ENCODE measurements around the gene MYO1F.
"Not testable (repeated sequence)": the region's sequence is repeated elsewhere in the genome, so short reads cannot be mapped to it uniquely, and the experiment has no call there.

Gene MYO1F

DNA sequence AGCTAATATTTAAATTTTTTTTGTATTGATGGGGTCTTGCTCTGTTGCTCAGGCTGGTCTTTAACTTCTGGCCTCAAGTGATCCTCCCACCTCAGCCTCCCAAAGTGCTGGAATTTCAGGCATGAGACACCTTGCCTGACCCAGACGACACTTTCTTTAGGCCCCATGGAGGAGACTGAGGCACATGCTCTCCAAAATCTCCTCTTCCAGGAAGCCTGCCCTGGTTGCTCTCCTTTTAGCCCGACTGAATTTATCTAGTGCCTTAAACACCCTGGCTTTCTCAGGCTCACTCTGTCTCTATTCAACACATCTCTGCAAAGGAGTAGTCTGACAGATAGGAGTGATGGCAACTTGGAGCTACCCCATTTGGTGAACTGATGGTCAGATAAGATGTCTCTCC, 18.9 kb downstream of the MYO1F start:
- Histone ChIP-seq H3K27me3 (ENCODE audit: control insufficient read depth in 3 of 3, insufficient read depth in 3 of 3, low read depth in 1 of 3, low read length in 3 of 3) (no peaks in the 10 kb centered on the region), H3K27ac (replicated peaks; ENCODE audit: low read length) (no peak overlapping the region), H2BK12ac (ENCODE audit: low read length) (no peak overlapping the region), H3K79me1 (ENCODE audit: low read depth, low read length) (peaks cover 2% of the 10 kb centered on the region), H3K4ac (ENCODE audit: low read length) (no peak overlapping the region), H3K18ac (ENCODE audit: low read length) (no peak overlapping the region), H3K23ac (ENCODE audit: low read depth, low read length, poor library complexity) (no peak overlapping the region), H2BK5ac (ENCODE audit: low read length) (no peak overlapping the region), H4K91ac (ENCODE audit: low read depth, low read length, poor library complexity) (no peak overlapping the region), H3K14ac (ENCODE audit: low read length) (no peak overlapping the region), H3K4me1 (ENCODE audit: control insufficient read depth in 2 of 2, insufficient read depth in 1 of 2, low read depth in 1 of 2, low read length in 2 of 2) (peaks cover 3 to 5% of the 10 kb centered on the region in 2 donors), H3K9ac (ENCODE audit: low read depth, low read length, poor library complexity) (no peak overlapping the region), H4K8ac (ENCODE audit: low read depth, low read length) (no peak overlapping the region), H3K36me3 (replicated peaks in 1 of 2; ENCODE audit: control insufficient read depth in 2 of 2, insufficient read depth in 2 of 2, low read length in 2 of 2) (no peaks in the 10 kb centered on the region), H3K4me2 (ENCODE audit: insufficient read depth, low read length, poor library complexity, severe bottlenecking) (no peak overlapping the region), H2AK5ac (ENCODE audit: low read depth, low read length) (no peak overlapping the region), H3K9me3 (replicated peaks in 1 of 2; ENCODE audit: control insufficient read depth in 2 of 2, insufficient read depth in 1 of 2, low read depth in 1 of 2, low read length in 2 of 2) (no peaks in the 10 kb centered on the region), H2BK15ac (ENCODE audit: low read length) (no peak overlapping the region), H3K4me3 (ENCODE audit: low read length in 2 of 2) (no peak overlapping the region), H2AFZ (ENCODE audit: low read length) (no peak overlapping the region), H2BK120ac (ENCODE audit: low read depth, low read length) (no peak overlapping the region)
- WGBS, 2 donors (ENCODE audit: extremely low coverage in 2 of 2, insufficient read length in 2 of 2, insufficient replicate concordance in 1 of 2) = no CpG with 5 or more reads among the region's 2 CpGs
- DNase-seq (ENCODE audit: low spot score) = no peak

GRCh38 chr19:8557642-8558238, 19.5 kb downstream of the MYO1F start:
- Histone ChIP-seq H2BK5ac (ENCODE audit: low read length) (no peak overlapping the region), H2AFZ (ENCODE audit: low read length) (no peak overlapping the region), H3K18ac (ENCODE audit: low read length) (no peak overlapping the region), H4K91ac (ENCODE audit: low read depth, low read length, poor library complexity) (no peak overlapping the region), H4K8ac (ENCODE audit: low read depth, low read length) (no peak overlapping the region), H2BK120ac (ENCODE audit: low read depth, low read length) (no peak overlapping the region), H3K23ac (ENCODE audit: low read depth, low read length, poor library complexity) (no peak overlapping the region), H3K14ac (ENCODE audit: low read length) (peak overlapping the region; percentile 82), H3K4me3 (ENCODE audit: low read length in 2 of 2) (no peak overlapping the region), H3K9ac (ENCODE audit: low read depth, low read length, poor library complexity) (peak overlapping the region; percentile 60), H2BK15ac (ENCODE audit: low read length) (peak overlapping the region; percentile 75), H3K27ac (replicated peaks; ENCODE audit: low read length) (no peak overlapping the region), H3K9me3 (replicated peaks in 1 of 2; ENCODE audit: control insufficient read depth in 2 of 2, insufficient read depth in 1 of 2, low read depth in 1 of 2, low read length in 2 of 2) (no peaks in the 10 kb centered on the region), H3K79me1 (ENCODE audit: low read depth, low read length) (peaks cover 2% of the 10 kb centered on the region), H3K4me1 (ENCODE audit: control insufficient read depth in 2 of 2, insufficient read depth in 1 of 2, low read depth in 1 of 2, low read length in 2 of 2) (peaks cover 3 to 5% of the 10 kb centered on the region in 2 donors), H2AK5ac (ENCODE audit: low read depth, low read length) (no peak overlapping the region), H3K36me3 (replicated peaks in 1 of 2; ENCODE audit: control insufficient read depth in 2 of 2, insufficient read depth in 2 of 2, low read length in 2 of 2) (no peaks in the 10 kb centered on the region), H3K27me3 (ENCODE audit: control insufficient read depth in 3 of 3, insufficient read depth in 3 of 3, low read depth in 1 of 3, low read length in 3 of 3) (no peaks in the 10 kb centered on the region), H2BK12ac (ENCODE audit: low read length) (no peak overlapping the region), H3K4me2 (ENCODE audit: insufficient read depth, low read length, poor library complexity, severe bottlenecking) (peak overlapping the region; percentile 2), H3K4ac (ENCODE audit: low read length) (no peak overlapping the region)
- DNase-seq (ENCODE audit: low spot score) = no peak
- WGBS, 2 donors (ENCODE audit: extremely low coverage in 2 of 2, insufficient read length in 2 of 2, insufficient replicate concordance in 1 of 2) = no CpG with 5 or more reads among the region's 6 CpGs

DNA sequence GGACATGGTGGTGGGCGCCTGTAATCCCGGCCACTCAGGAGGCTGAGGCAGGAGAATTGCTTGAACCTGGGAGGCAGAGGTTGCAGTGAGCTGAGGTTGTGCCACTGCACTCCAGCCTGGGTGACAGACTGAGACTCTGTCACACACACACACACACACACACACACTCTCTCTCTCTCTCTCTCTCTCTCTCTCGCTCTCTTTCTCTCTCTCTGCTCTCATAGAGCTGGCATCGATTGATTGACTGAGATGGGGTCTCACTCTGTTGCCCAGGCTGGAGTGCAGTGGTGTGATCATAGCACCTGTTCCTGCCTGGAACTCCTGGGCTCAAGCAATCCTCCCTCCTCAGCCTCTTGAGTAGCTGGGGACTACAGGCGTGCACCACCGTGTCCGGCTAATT, 23.5 kb downstream of the MYO1F start:
- not testable (repeated sequence) for DNase-seq (ENCODE audit: low spot score); H2BK5ac ChIP-seq (ENCODE audit: low read length); H3K4ac ChIP-seq (ENCODE audit: low read length); H3K79me1 ChIP-seq (ENCODE audit: low read depth, low read length); H3K14ac ChIP-seq (ENCODE audit: low read length); H2AK5ac ChIP-seq (ENCODE audit: low read depth, low read length); H3K18ac ChIP-seq (ENCODE audit: low read length); H2AFZ ChIP-seq (ENCODE audit: low read length); H3K36me3 ChIP-seq (replicated peaks in 1 of 2; ENCODE audit: control insufficient read depth in 2 of 2, insufficient read depth in 2 of 2, low read length in 2 of 2); H3K23ac ChIP-seq (ENCODE audit: low read depth, low read length, poor library complexity); H2BK15ac ChIP-seq (ENCODE audit: low read length); H3K4me2 ChIP-seq (ENCODE audit: insufficient read depth, low read length, poor library complexity, severe bottlenecking); H3K27me3 ChIP-seq (ENCODE audit: control insufficient read depth in 3 of 3, insufficient read depth in 3 of 3, low read depth in 1 of 3, low read length in 3 of 3); H3K27ac ChIP-seq (replicated peaks; ENCODE audit: low read length); H4K91ac ChIP-seq (ENCODE audit: low read depth, low read length, poor library complexity); H2BK12ac ChIP-seq (ENCODE audit: low read length); H3K9ac ChIP-seq (ENCODE audit: low read depth, low read length, poor library complexity); H3K4me1 ChIP-seq (ENCODE audit: control insufficient read depth in 2 of 2, insufficient read depth in 1 of 2, low read depth in 1 of 2, low read length in 2 of 2); H2BK120ac ChIP-seq (ENCODE audit: low read depth, low read length); H3K4me3 ChIP-seq (ENCODE audit: low read length in 2 of 2); H4K8ac ChIP-seq (ENCODE audit: low read depth, low read length); H3K9me3 ChIP-seq (replicated peaks in 1 of 2; ENCODE audit: control insufficient read depth in 2 of 2, insufficient read depth in 1 of 2, low read depth in 1 of 2, low read length in 2 of 2)
- no CpG with 5 or more reads among the region's 7 CpGs for WGBS, 2 donors (ENCODE audit: extremely low coverage in 2 of 2, insufficient read length in 2 of 2, insufficient replicate concordance in 1 of 2)

GRCh38 chr19:8552810-8553209, 24.4 kb downstream of the MYO1F start:
- Histone ChIP-seq H3K9me3 (replicated peaks in 1 of 2; ENCODE audit: control insufficient read depth in 2 of 2, insufficient read depth in 1 of 2, low read depth in 1 of 2, low read length in 2 of 2) (no peaks in the 10 kb centered on the region), H2BK5ac (ENCODE audit: low read length) (no peak overlapping the region), H2BK15ac (ENCODE audit: low read length) (no peak overlapping the region), H3K36me3 (replicated peaks in 1 of 2; ENCODE audit: control insufficient read depth in 2 of 2, insufficient read depth in 2 of 2, low read length in 2 of 2) (no peaks in the 10 kb centered on the region), H2BK120ac (ENCODE audit: low read depth, low read length) (no peak overlapping the region), H3K4me1 (ENCODE audit: control insufficient read depth in 2 of 2, insufficient read depth in 1 of 2, low read depth in 1 of 2, low read length in 2 of 2) (peaks cover 2 to 4% of the 10 kb centered on the region in 2 donors), H3K23ac (ENCODE audit: low read depth, low read length, poor library complexity) (no peak overlapping the region), H3K79me1 (ENCODE audit: low read depth, low read length) (peaks cover 2% of the 10 kb centered on the region), H3K27ac (replicated peaks; ENCODE audit: low read length) (no peak overlapping the region), H3K14ac (ENCODE audit: low read length) (no peak overlapping the region), H3K9ac (ENCODE audit: low read depth, low read length, poor library complexity) (no peak overlapping the region), H4K8ac (ENCODE audit: low read depth, low read length) (no peak overlapping the region), H3K4me3 (ENCODE audit: low read length in 2 of 2) (no peak overlapping the region), H3K4me2 (ENCODE audit: insufficient read depth, low read length, poor library complexity, severe bottlenecking) (no peak overlapping the region), H3K18ac (ENCODE audit: low read length) (no peak overlapping the region), H3K27me3 (ENCODE audit: control insufficient read depth in 3 of 3, insufficient read depth in 3 of 3, low read depth in 1 of 3, low read length in 3 of 3) (no peaks in the 10 kb centered on the region), H2AK5ac (ENCODE audit: low read depth, low read length) (no peak overlapping the region), H2AFZ (ENCODE audit: low read length) (peak overlapping the region; percentile 71), H3K4ac (ENCODE audit: low read length) (no peak overlapping the region), H4K91ac (ENCODE audit: low read depth, low read length, poor library complexity) (no peak overlapping the region), H2BK12ac (ENCODE audit: low read length) (no peak overlapping the region)
- WGBS, 2 donors (ENCODE audit: extremely low coverage in 2 of 2, insufficient read length in 2 of 2, insufficient replicate concordance in 1 of 2) = no CpG with 5 or more reads among the region's 10 CpGs
- no peak for DNase-seq (ENCODE audit: low spot score)
